SK-N-SH treated with all-trans-retinoic acid at 6 μM for 48 hours (cell line): ENCODE measurements around the gene ALX3.

ENCODE experiments used
- ARNTL ChIP-seq: fragments of 450-650 bp; formaldehyde crosslinking; IDR thresholded peaks from 2 replicates; pipeline ENCODE4 v1.5.0; 2020; ENCODE audit warnings: low read depth, mild to moderate bottlenecking, moderate library complexity, borderline replicate concordance
- CREB5 ChIP-seq: fragments of 250-450 bp; sonication (Bioruptor Pico); IDR thresholded peaks from 2 replicates; pipeline ENCODE4 v1.5.1; 2020; ENCODE audit warnings: low read depth, mild to moderate bottlenecking, moderate library complexity
- CSRNP3 ChIP-seq: fragments of 250-450 bp; sonication (Bioruptor Pico); IDR thresholded peaks from 2 replicates; pipeline ENCODE4 v1.5.1; 2021; ENCODE audit warnings: mild to moderate bottlenecking, moderate library complexity
- OSR1 ChIP-seq: fragments of 250-450 bp; sonication (Bioruptor Pico); IDR thresholded peaks from 2 replicates; pipeline ENCODE4 v1.8.0; 2022; ENCODE audit warnings: moderate library complexity, mild to moderate bottlenecking, inconsistent platforms
- SNAI2 ChIP-seq: fragments of 250-450 bp; sonication (Bioruptor Pico); IDR thresholded peaks from 2 replicates; pipeline ENCODE4 v1.5.0; 2020; ENCODE audit warnings: mild to moderate bottlenecking, moderate library complexity
- TSHZ2 ChIP-seq: fragments of 250-450 bp; sonication (Bioruptor Pico); IDR thresholded peaks from 2 replicates; pipeline ENCODE4 v1.5.0; 2020; ENCODE audit warnings: mild to moderate bottlenecking, moderate library complexity
- ZFP3 ChIP-seq: fragments of 250-450 bp; sonication (Bioruptor Pico); IDR thresholded peaks from 2 replicates; pipeline ENCODE4 v1.5.0; 2020; ENCODE audit warnings: mild to moderate bottlenecking, moderate library complexity
- ZFP30 ChIP-seq: fragments of 450-650 bp; formaldehyde crosslinking; IDR thresholded peaks from 2 replicates; pipeline ENCODE4 v1.5.0; 2022; ENCODE audit warnings: mild to moderate bottlenecking, moderate library complexity
- ZNF565 ChIP-seq: fragments of 450-650 bp; formaldehyde crosslinking; conservative IDR thresholded peaks from 2 replicates; pipeline ENCODE4 v1.5.0; 2020; ENCODE audit warnings: low read depth, mild to moderate bottlenecking, moderate library complexity

DNA sequence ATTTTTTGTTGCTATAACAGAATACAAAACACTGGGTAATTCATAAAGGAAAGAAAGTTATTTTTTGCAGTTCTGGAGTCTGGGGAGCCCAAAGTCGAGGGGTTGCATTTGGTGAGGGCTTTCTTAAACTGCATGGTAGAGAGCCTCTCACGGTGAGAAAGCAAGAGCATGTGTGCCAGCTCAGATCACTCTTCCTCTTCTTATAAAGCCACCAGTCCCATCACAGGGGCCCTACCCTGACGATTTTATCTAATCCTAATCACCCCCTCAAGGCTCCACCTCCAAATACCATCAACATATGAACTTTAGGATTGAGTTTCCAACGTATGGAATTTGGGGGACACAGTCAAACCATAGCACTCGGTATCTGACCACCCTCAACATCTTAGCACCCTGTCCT is 37.1 kb downstream of the ALX3 start:
- TF ChIP-seq SNAI2 (CRISPR knock-in tag) (no peak), ZFP30 (CRISPR knock-in tag) (no peak), ARNTL (no peak), TSHZ2 (CRISPR knock-in tag) (no peak), ZNF565 (CRISPR knock-in tag) (no peak), ZFP3 (CRISPR knock-in tag) (no peak), CSRNP3 (no peak), CREB5 (CRISPR knock-in tag) (no peak), OSR1 (CRISPR knock-in tag) (no peak)
